ENCODE data around the gene APOBEC3F. TPM values are rescaled to one million over a fixed set of nuclear protein-coding genes. Genes with fewer than 3 reads are reported as not detected.

The APOBEC3F gene
- total and polyA plus RNA-seq, 10 of the 15 experiments (the other 5 are each of a cell fraction or from before 2014, with no cell fraction given) = 7.4 to 29.1 (median 12.8) TPM

DNA sequence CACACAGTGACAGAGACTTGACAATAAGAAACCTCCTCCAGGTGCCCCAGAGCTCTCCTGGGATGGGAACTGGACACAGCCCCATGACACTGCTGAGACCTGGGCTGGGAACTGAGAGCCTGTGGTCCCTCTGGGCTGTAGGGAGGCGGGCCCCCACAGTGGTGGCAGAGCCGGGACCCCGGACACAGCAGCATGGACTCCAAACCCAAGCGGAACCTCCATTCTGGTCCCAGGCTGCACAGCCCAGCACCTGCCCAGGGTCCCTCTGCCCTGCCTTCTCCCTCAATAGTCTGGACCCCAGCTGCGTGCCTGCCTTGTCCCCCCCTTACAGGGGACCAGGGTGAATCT, 48.0 kb downstream of the APOBEC3F start:
- in situ Hi-C loops (cut with MboI) (no loop called here), intact Hi-C loops (cut with micrococcal nuclease; ENCODE audit: unreplicated experiment) (no loop called here)
- no peak for FAIRE-seq
- ATAC-seq = no peak
- Histone ChIP-seq H3K9me3 (replicated peaks; ENCODE audit: control insufficient read depth, insufficient read depth, low read length) (no peaks in the 10 kb centered on the region), H2AFZ (ENCODE audit: control insufficient read depth, low read depth, low read length) (no peak overlapping the region), H4K20me1 (ENCODE audit: control insufficient read depth, insufficient read depth) (no peaks in the 10 kb centered on the region), H3K4me3 (no peak overlapping the region), H3K36me3 (ENCODE audit: control insufficient read depth in 2 of 2, insufficient read depth in 2 of 2, low read length in 1 of 2) (peaks cover under 1 to 3% of the 10 kb centered on the region in 2 experiments; a peak in 1 of 4 replicates), H3K27me3 (replicated peaks in 1 of 2; ENCODE audit: control insufficient read depth in 2 of 2, insufficient read depth in 2 of 2, low read length in 1 of 2) (no peaks in the 10 kb centered on the region), H3K4me1 (ENCODE audit: control insufficient read depth, insufficient read depth, low read length) (peaks cover 31% of the 10 kb centered on the region), H3K4me2 (ENCODE audit: control insufficient read depth, insufficient read depth) (no peak overlapping the region), H3K27ac (ENCODE audit: control insufficient read depth, insufficient read depth) (no peak overlapping the region), H3K9ac (ENCODE audit: control insufficient read depth, insufficient read depth, low read length) (no peak overlapping the region), H3K79me2 (ENCODE audit: control insufficient read depth, insufficient read depth, low read length) (no peaks in the 10 kb centered on the region)
- 73% methylated on average over 5 of the region's 5 CpGs for WGBS (ENCODE audit: insufficient coverage, insufficient replicate concordance, low lambda C conversion rate, missing lambda C conversion rate)
- ChIA-PET POLR2A (interaction anchor here (0.6 to 1.6 kb wide), 3 partner anchors 8 to 73 kb away, joined by 4 to 6 read pairs (median 6); no protein-coding TSS in a partner anchor), CTCF (interaction anchor here (0.9 to 1.0 kb wide), 2 partner anchors 8 to 10 kb away, joined by 3 to 4 read pairs; no protein-coding TSS in a partner anchor), SMC1A (ENCODE audit: uncharacterized antibody, unreplicated experiment) (interaction anchor here (1.1 kb wide), 1 partner anchor 22 kb away, joined by 3 read pairs; no protein-coding TSS in a partner anchor), RAD21 (ENCODE audit: unreplicated experiment) (no interaction called here)
- no peak for DNase-seq (ENCODE audit: low read depth, low spot score)
- BruUV-seq (replicated peaks) = no TSS peak
- TF ChIP-seq, protein P1, sequence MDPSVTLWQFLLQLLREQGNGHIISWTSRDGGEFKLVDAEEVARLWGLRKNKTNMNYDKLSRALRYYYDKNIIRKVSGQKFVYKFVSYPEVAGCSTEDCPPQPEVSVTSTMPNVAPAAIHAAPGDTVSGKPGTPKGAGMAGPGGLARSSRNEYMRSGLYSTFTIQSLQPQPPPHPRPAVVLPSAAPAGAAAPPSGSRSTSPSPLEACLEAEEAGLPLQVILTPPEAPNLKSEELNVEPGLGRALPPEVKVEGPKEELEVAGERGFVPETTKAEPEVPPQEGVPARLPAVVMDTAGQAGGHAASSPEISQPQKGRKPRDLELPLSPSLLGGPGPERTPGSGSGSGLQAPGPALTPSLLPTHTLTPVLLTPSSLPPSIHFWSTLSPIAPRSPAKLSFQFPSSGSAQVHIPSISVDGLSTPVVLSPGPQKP (IDR thresholded peaks at IDR 0.05; ENCODE audit: low read depth, low read length) = no peak
- TF ChIP-seq CBFB (IDR thresholded peaks at IDR 0.05; ENCODE audit: low read depth) (no peak), ETV6 (conservative IDR thresholded peaks at IDR 0.05 in 1 of 2, IDR thresholded peaks at IDR 0.05 in 1 of 2; ENCODE audit: borderline replicate concordance in 1 of 2, low read depth in 1 of 2) (no peak)

DNA sequence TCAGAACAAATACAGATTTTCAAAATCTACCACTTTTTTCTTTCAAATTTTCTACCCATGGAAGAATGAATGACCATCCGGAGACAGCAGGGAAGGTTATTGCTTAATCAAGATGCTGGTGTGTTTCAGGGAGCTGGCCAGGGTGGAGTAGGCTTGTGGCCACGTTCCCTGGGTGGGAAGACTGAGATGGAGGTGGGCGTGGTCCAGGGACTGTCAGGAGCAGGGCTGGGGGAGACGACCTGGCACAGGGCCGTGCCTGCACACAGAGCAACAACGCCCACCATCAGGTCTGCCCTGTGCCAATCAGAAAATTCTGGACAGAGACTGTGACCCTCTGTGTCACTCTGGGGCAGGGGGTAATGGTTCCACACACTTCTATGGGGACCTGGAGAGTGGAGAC, 49.3 kb downstream of the APOBEC3F start:
- TF ChIP-seq ASH2L (IDR thresholded peaks at IDR 0.05; ENCODE audit: borderline replicate concordance, low read depth) = no peak
- H3K4me2 ChIP-seq (ENCODE audit: control insufficient read depth, insufficient read depth) = no peak overlapping the region
- 52% methylated on average over 6 of the region's 6 CpGs for WGBS (ENCODE audit: insufficient coverage, insufficient replicate concordance, low lambda C conversion rate, missing lambda C conversion rate)
- H4K20me1 ChIP-seq (ENCODE audit: control insufficient read depth, insufficient read depth) = no peaks in the 10 kb centered on the region
- no peak for FAIRE-seq
- H3K4me1 ChIP-seq (ENCODE audit: control insufficient read depth, insufficient read depth, low read length) = peaks cover 32% of the 10 kb centered on the region
- POLR2A ChIA-PET = interaction anchor here (1.6 kb wide), 1 partner anchor 9 kb away, joined by 6 read pairs; no protein-coding TSS in a partner anchor
- no peak overlapping the region for H3K9ac ChIP-seq (ENCODE audit: control insufficient read depth, insufficient read depth, low read length)
- H3K27me3 ChIP-seq (replicated peaks in 1 of 2; ENCODE audit: control insufficient read depth in 2 of 2, insufficient read depth in 2 of 2, low read length in 1 of 2) = no peaks in the 10 kb centered on the region
- CTCF ChIA-PET = no interaction called here
- SMC1A ChIA-PET (ENCODE audit: uncharacterized antibody, unreplicated experiment) = interaction anchor here (1.0 to 1.8 kb wide), 2 partner anchors 9 to 59 kb away, joined by 3 to 10 read pairs; no protein-coding TSS in a partner anchor
- RAD21 ChIA-PET (ENCODE audit: unreplicated experiment) = no interaction called here
- in situ Hi-C loops (cut with MboI) = no loop called here
- H3K9me3 ChIP-seq (replicated peaks; ENCODE audit: control insufficient read depth, insufficient read depth, low read length) = no peaks in the 10 kb centered on the region
- intact Hi-C loops (cut with micrococcal nuclease; ENCODE audit: unreplicated experiment) = no loop called here
- no peak overlapping the region for H2AFZ ChIP-seq (ENCODE audit: control insufficient read depth, low read depth, low read length)
- no TSS peak for BruUV-seq (replicated peaks)
- no peaks in the 10 kb centered on the region for H3K36me3 ChIP-seq (ENCODE audit: control insufficient read depth in 2 of 2, insufficient read depth in 2 of 2, low read length in 1 of 2)
- DNase-seq (ENCODE audit: low read depth, low spot score) = no peak
- H3K79me2 ChIP-seq (ENCODE audit: control insufficient read depth, insufficient read depth, low read length) = no peaks in the 10 kb centered on the region
- ATAC-seq = no peak
- H3K27ac ChIP-seq (ENCODE audit: control insufficient read depth, insufficient read depth) = no peak overlapping the region
- no peak overlapping the region for H3K4me3 ChIP-seq
